GM21723 (cell line): ENCODE measurements around the gene ILRUN.
"Not testable (repeated sequence)": the region's sequence is repeated elsewhere in the genome, so short reads cannot be mapped to it uniquely, and the experiment has no call there.

Experiments
- ATAC-seq: cut with Tn5 transposase; IDR thresholded peaks from one replicate; pipeline ENCODE4 v1.9.1; 2021; ENCODE audit warnings: mild to moderate bottlenecking, moderate library complexity; ENCODE audit not compliant: unreplicated experiment

The ILRUN gene

DNA sequence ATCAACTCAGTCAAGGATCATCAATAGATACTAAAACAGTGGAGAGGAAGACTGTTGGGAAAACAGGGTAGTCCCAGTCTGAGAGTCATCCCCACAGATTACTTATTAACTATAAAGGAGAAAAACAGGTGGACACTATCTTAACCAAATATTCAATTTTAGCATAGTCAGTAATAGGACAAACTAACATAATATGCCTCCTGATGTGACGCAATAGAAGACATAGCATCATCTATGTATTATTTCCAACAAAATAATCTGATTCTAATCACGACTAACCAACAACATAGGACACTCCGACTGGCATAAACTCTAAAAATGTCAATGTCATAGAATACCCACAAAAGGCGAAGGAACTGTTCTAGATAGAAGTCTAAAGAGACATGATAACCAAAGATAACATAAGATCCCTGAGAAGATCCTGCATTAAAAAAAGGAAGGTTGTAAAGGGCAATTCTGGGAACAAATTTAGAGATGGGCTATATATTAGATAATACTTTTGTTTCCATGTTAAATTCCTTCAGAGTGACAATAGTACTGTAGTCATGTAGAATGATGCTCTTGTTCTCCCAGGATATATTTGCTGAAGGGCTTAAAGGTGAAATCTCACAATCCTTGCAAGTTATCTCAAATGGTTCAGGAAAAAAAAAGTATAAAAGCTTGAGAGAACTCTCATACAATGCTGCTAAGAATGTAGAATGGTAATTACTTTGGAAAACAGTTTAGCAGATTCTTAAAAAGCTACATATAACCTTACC is 28.9 kb downstream of the ILRUN start:
- no peak for ATAC-seq

DNA sequence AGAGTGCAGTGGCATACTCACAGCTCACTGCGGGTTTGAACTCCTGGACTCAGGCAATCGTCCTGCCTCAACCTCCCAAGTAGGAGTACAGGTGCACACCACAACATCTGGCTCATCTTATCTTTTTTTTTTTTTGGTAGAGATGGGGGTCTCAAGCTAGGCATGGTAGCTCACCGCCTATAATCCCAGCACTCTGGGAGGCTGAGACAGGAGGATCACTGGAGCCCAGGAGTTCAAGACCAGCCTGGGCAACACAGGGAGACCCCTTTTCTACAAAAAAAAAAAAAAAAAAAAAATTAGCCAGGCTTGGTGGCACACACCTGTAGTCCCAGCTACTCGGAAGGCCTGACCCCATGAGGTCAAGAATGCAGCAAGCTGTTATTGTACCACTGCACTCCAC is 31.5 kb downstream of the ILRUN start:
- ATAC-seq = no peak

DNA sequence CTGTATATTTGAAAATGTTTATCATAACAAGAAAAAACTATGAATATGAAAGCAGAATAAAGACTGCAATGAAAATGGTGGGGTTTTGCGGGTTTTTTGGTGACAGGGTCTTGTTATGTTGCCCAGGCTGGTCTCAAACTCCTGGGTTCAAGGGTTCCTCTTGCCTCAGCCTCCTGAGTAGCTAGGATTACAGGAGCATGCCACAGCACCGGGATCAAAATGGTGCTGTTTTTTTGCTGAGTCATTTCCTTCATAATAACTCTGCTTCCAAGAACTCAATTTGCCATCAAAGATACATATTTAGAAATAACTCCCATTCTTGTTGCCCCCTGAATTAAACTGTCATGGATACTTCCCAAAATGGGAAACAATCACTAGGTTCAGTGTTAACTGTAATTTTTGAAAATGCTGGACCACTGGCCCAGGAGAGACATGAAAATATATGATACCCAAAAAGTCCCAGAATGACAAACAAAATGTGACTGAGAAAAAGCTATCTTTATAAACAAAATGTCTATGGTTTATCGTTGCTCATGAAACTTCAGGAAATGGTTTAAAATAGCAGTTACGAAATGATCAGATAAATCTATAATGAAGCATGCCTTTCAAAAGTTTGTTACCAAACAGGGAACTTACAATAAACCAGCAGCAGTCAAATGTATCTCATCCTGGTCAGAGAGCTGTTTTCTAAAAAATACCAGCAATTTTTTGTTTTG is 32.2 kb downstream of the ILRUN start:
- no peak for ATAC-seq

DNA sequence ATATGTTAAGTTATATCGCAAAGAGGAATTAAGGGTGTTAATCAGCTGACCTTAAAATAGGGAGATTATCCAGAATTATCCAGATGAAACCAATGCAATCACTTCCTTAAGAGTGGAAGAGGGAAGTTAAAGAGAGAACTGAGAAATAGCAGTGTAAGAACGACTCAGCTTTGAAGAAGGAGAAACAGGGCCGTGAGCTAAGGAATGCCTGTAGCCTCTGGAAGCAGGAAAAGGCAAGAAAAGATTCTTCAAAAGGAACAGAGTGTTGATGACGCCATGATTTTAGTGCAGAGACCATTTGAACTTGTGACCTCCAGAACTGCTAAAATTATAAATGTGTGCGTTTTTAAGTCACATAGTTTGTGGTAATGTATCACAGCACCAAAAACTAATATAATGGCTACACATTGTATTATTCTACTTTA is 32.7 kb downstream of the ILRUN start:
- no peak for ATAC-seq

DNA sequence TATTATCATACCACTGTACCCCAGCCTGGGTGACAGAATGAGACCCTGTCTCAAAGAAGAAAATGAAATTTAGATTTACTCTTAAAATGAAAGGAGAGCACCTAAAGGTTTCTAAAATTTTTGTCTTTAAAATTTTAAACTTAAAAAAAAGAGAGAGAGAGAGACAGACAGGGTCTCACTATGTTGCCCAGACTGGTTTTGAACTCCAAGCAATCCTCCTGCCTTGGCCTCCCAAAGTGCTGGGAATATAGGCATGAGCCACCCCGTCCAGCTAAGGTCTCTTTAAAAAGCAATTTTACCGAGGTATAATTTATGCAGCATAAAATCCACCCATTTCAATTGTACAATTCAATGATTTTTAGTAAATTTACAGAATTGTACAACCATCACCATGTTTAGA is 33.2 kb downstream of the ILRUN start:
- ATAC-seq = no peak

DNA sequence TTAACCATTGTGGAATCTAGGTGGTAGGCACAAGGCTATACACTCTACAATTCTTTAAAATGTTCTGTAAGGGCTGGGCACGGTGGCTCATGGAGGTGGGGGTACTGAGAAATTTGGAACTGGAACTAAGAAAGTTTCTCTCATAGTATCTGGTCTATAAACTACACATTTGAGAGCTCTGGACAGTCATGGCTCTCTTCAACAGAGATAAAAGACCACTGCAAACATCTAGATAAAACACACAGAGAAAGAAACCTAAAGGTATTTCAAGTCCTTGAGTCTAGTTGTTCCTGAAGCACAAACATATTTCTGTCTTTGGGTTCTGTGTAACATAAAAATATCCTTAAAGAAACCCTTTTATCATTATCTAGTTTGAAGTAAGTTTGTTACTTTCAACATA is 35.2 kb downstream of the ILRUN start:
- ATAC-seq = no peak

DNA sequence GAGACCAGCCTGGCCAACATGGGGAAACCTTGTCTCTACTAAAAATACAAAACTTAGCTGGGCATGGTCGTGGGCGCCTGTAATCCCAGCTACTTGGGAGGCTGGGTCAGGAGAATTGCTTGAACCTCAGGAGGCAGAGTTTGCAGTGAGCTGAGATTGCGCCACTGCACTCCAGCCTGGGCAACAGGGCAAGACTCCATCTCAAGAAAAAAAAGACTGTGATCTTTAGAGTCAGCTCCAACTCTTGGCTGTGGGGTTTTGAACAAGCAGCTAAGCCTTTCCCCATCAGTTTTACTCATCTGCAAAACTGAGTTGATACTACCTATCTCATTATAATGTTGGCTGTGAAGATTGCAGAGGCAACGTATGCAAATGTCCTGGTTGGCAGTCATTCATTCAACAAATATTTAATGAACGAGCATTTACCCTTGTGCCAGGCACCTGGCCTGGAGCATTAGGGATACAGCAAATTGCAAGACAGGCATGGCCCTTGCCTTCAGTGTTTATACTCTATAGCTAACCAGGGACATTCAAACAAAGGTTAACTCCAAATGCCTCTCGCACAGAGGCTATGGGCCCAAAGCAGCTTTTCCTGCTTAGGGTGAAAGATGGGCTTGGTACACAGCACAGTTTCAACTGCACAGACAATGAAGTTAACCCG is 37.8 kb downstream of the ILRUN start:
- ATAC-seq = no peak

DNA sequence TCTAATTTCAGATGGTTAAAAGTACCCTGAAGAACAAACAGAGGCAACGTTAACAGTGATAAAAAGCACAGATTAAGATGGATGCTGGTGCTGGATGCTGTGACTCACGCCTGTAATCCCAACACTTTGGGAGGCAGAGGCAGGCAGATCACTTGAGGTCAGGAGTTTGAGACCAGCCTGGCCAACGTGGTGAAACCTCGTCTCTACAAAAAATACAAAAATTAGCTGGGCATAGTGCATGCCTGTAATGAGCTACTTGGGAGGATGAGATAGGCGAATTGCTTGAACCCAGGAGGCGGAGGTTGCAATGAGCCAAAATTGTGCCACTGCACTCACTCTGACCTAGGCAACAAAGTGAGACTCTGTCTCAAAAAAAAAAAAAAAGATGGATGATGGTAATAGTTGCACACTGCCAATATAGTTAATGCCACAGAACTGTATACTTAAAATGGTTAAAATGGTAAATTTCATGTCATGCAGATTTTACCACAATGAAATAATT is 38.5 kb downstream of the ILRUN start:
- not testable (repeated sequence) for ATAC-seq

DNA sequence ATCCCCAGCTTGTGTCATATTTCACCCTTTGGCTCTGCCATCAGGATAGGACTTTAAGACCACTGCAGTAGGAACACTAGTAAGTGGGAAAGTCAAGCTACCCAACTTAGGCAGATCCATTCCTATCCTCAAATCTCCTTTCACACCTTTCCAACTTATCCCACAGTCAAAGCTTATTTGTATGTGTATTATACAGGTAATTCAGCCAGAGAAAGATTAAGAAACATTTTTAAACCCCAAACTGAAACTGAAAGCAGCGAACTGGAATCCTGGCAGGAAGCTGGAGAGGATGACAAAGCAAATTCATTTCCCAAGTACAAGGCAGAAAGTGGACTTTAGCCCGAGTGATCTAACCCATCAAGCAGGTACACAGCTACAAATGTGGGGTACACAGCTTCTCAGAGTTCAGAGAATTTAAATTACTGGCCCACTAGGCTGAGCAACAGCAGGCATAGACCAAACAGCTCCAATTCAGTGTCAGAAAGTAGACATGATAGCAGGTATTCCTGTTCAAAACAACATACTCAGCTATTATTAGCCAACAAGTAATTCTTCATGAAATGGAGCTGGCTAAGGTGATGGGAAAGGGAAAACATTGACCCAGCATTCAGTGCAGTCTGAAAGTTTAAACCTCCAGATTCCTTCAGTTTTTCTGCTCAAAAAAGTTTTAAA is 39.1 kb downstream of the ILRUN start:
- no peak for ATAC-seq

DNA sequence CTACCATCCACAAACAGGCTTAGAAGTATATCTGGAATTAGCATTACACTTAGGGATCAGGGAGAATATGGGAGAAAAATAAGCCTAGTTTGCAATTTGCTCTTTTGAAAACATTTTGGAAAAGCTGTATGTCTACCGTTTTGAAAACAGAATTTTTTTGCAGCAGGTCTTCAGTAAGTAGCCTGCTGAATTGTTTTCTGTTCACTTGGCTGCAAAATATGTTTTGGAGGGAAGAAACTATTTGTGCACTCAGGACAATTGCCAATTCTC is 39.6 kb downstream of the ILRUN start:
- no peak for ATAC-seq

DNA sequence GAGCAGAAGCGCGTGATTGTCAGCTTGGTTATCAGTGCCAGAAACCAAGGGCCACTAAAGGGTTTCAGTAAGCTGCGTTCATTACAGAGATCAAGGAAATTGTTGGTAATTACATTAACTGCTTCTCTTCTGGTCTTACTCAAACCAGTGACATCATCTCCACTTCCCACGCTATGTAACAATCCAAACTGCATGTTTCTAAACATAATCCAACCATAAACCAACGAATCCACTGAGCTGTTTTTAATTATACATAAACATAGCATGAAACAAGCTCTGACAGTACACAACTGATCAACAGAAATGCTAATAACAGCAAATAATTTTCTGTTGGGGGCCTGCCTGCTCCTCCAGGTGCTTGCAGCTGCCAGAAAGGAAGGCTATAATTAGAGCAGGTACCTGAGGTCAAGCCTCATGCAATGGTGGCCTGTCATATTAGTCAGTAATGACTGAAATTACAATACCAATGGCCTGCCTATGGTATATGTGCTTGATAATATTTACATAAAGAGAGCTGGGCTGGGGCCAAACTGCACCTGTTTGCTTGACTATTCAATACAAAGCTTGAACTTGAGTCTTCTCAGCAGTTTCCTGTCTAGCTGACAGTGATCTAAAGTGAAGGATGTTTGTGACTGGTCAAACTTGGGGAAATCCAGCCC is 40.1 kb downstream of the ILRUN start:
- ATAC-seq = peak; percentile 91

DNA sequence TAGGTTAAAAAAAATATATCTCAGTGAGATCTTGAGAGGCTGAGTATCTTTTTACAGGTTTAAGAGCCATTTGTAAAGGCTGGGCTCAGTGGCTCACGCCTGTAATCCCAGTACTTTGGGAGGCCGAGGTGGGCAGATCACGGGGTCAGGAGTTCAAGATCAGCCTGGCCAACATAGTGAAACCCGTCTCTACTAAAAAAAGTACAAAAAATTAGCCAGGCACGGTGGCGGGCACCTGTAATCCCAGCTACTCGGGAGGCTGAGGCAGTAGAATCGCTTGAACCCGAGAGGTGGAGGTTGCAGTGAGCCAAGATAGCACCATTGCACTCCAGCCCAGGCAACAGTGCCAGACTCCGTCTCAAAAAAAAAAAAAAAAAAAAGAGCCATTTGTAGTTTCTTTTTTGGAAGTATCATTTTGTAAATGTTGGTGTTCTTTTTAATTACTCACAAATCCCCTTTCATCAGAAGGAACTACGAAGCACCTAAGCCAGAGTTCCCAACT is 40.6 kb downstream of the ILRUN start:
- not testable (repeated sequence) for ATAC-seq

DNA sequence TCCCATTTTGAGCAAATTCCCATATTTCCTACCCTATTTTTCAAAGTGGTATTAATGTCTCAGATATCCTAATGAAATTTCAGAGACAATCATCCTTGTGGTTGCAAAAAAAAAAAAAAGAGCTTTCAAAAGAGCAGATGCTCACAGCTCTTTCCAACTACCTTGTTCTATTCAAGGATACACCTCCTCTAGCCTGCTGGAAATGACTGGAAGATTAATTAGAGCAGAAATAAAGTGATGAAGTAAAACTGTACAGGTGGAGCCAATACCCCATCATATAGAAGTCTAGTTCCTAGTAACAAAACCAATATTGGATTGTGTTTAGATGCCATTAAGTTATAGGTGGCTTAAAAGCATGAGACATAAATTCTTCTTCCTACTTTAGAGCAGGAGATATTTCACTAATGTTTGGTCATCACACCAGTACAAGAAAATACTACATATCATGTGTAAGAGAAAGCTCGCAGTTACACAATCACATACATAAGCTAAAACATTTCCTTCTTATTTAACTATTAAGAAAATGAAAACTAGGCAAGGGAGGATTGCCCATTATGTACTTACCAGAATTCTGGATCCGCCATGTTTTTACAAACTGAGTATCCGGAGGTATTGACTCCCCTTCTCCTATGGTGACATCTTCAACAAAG is 42.4 kb downstream of the ILRUN start:
- ATAC-seq = no peak

DNA sequence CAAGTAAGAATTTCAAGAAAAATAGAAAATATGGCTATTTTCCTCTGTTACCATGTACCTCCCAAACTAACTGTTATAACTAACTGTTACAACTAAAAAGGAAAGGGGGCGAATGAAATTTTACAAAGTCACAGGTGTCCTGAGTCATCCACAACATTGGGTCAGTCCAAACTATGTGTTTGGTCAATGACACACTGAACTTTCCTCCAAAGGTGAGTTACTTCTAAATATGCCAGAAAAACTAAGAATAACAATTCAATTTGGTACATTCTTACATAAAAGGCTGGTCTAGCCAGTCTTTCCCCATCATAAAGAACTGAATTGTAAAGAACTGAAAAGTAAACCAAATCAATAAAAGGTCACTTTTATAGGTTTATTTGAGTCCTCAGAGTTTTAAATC is 44.3 kb downstream of the ILRUN start:
- no peak for ATAC-seq

DNA sequence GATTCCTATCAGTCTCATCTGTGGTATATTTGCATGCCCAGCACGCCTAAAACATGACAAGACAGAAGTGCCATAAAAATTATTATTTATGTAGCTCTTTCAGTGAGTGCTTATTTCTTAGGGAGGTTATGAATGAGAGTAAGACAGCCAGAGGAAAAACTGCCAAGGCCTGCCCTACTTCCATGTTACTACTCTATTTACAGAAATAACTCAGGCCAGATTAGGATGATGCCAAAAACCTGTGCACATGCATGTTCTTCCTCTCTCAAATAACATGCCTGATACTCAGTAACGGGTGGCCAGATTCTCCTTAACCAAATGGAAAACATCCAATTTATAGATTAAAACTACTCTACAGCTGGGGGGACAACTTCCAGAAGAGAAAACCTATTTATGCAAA is 45.7 kb downstream of the ILRUN start:
- ATAC-seq = no peak

DNA sequence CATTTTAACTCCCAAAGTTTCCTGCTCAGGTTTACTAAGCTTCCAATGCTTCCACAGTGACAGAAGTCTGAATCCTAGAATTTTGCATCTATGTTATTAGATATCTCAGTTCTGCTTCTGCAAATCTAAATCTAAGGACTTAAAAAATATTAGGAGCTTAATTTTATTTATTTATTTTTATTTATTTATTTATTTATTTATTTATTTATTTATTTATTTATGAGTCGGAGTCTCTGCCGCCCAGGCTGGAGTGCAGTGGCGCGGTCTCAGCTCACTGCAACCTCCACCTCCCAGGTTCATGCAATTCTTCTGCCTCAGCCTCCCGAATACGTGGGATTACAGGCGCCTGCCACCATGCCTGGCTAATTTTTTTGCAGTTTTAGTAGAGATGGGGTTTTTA is 46.3 kb downstream of the ILRUN start:
- not testable (repeated sequence) for ATAC-seq

DNA sequence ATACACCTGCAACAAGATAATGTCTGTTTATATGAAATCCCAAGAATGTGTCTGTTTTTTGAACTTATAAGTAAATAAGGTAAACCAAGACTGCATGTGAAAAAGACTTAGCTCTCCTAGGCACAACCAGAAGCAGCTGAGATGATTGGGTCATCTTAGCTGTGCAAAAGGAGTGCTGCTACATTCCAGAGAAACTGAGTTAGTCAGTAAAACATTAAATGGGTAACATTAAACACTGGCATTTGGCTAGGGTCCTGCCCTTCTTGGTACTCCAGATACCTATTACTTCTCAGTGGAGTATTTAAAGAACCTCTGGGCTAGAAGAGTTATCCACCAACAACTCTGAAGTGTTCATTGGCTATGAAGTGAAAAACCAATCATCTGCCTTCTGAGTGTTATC is 47.8 kb downstream of the ILRUN start:
- ATAC-seq = no peak
